NB4 (cell line): ENCODE results near the gene TOP1.

Experiments
- CTCF ChIP-seq: IDR thresholded peaks from one replicate; pipeline ENCODE4 v1.5.1; 2012; ENCODE audit warnings: low read depth, low read length
- MAX ChIP-seq: IDR thresholded peaks from 2 replicates; pipeline ENCODE4 v1.6.1; 2011; ENCODE audit warnings: low read depth, low read length
- POLR2A ChIP-seq: IDR thresholded peaks from 2 replicates; pipeline ENCODE4 v1.6.1; 2011; ENCODE audit warnings: mild to moderate bottlenecking; ENCODE audit not compliant: insufficient read length; ENCODE audit errors: extremely low read depth

GRCh38 chr20:41001497-41001896, 27.1 kb upstream of the TOP1 start:
- TF ChIP-seq CTCF, result no peak
- TF ChIP-seq MAX, result no peak
- no peak for TF ChIP-seq POLR2A
